RWPE1 (cell line): Measurements from ENCODE around the gene FKBP9.
A peak's percentile ranks its signal among the peaks of the same experiment; 100 is the strongest.
"Not testable (repeated sequence)": the region's sequence is repeated elsewhere in the genome, so short reads cannot be mapped to it uniquely, and the experiment has no call there.

Experiments
- CTCF ChIA-PET: fragments of 350-600 bp; sonication (Branson Sonifier 250); formaldehyde crosslinking; extraction: SDS; loops from one replicate; lab custom pipeline; 2021; lab: Yijun Ruan, JAX
- POLR2A ChIA-PET: fragments of 400-600 bp; formaldehyde crosslinking; extraction: SDS; loops from one replicate; lab custom pipeline; 2020; ENCODE audit warnings: antibody characterized with exemption; ENCODE audit not compliant: low non-redundant PET; lab: Yijun Ruan, JAX
- DNase-seq: peaks from one replicate; pipeline ENCODE4 v3.0.0; 2012; ENCODE audit warnings: low spot score
- H3K27ac ChIP-seq: fragments of 450-650 bp; 2 replicates; pipeline ENCODE4 v1.5.1; 2017
- CTCF ChIP-seq: fragments of 450-650 bp; conservative IDR thresholded peaks from 2 replicates; pipeline ENCODE4 v1.5.1; 2017; ENCODE audit warnings: low read depth, mild to moderate bottlenecking

FKBP9 gene

GRCh38 chr7:32988148-32988547 is 30.9 kb downstream of the FKBP9 start:
- H3K27ac ChIP-seq, POLR2A ChIA-PET, CTCF ChIA-PET, DNase-seq: not testable (repeated sequence)

- DNase-seq, H3K27ac ChIP-seq, CTCF ChIA-PET: not testable (repeated sequence)
Measured at GRCh38 chr7:32991068-32991585, 33.9 kb downstream of the FKBP9 start.

GRCh38 chr7:32991975-32992700 is 34.9 kb downstream of the FKBP9 start:
- DNase-seq, H3K27ac ChIP-seq, POLR2A ChIA-PET, CTCF ChIA-PET: not testable (repeated sequence)

More at GRCh38 chr7:32991068-32991585, 33.9 kb downstream of the FKBP9 start:
- POLR2A ChIA-PET, result not testable (repeated sequence)

- CTCF ChIA-PET, POLR2A ChIA-PET, H3K27ac ChIP-seq: not testable (repeated sequence)
- peak; percentile 44 for DNase-seq
Measured at GRCh38 chr7:32992750-32993149, 35.5 kb downstream of the FKBP9 start.

- POLR2A ChIA-PET, DNase-seq, CTCF ChIA-PET: not testable (repeated sequence)
- H3K27ac ChIP-seq, result peak overlapping the region; percentile 66
Measured at GRCh38 chr7:32997956-32998355, 40.7 kb downstream of the FKBP9 start.

- DNase-seq, CTCF ChIA-PET, POLR2A ChIA-PET: not testable (repeated sequence)
Measured at GRCh38 chr7:32998361-32999171, 41.3 kb downstream of the FKBP9 start.

GRCh38 chr7:32999380-32999779 is 42.1 kb downstream of the FKBP9 start:
- CTCF ChIA-PET, POLR2A ChIA-PET, DNase-seq: not testable (repeated sequence)
- peak overlapping the region; percentile 66; the same call in 1 of the 2 replicates for H3K27ac ChIP-seq

More at GRCh38 chr7:32998361-32999171, 41.3 kb downstream of the FKBP9 start:
- peak overlapping the region; percentile 66 for H3K27ac ChIP-seq

GRCh38 chr7:33003111-33003510 is 45.9 kb downstream of the FKBP9 start:
- DNase-seq, POLR2A ChIA-PET, CTCF ChIA-PET, H3K27ac ChIP-seq: not testable (repeated sequence)

GRCh38 chr7:33004104-33004616 is 46.9 kb downstream of the FKBP9 start:
- CTCF ChIA-PET, POLR2A ChIA-PET, DNase-seq, H3K27ac ChIP-seq: not testable (repeated sequence)

GRCh38 chr7:33005193-33005592 is 48.0 kb downstream of the FKBP9 start:
- DNase-seq, POLR2A ChIA-PET, H3K27ac ChIP-seq, CTCF ChIA-PET: not testable (repeated sequence)

GRCh38 chr7:33005690-33006089 is 48.5 kb downstream of the FKBP9 start:
- DNase-seq, CTCF ChIA-PET, POLR2A ChIA-PET, H3K27ac ChIP-seq: not testable (repeated sequence)

GRCh38 chr7:33009734-33010133 is 52.5 kb downstream of the FKBP9 start:
- CTCF ChIA-PET, result no interaction called here
- no peak for TF ChIP-seq CTCF
- POLR2A ChIA-PET, result no interaction called here
- DNase-seq, result no peak
- no peak overlapping the region for H3K27ac ChIP-seq
